HG03103 (cell line): ENCODE data around the gene ZNF74.
"Not testable (repeated sequence)": the region's sequence is repeated elsewhere in the genome, so short reads cannot be mapped to it uniquely, and the experiment has no call there.

Source experiments
- ATAC-seq: cut with Tn5 transposase; IDR thresholded peaks from one replicate; pipeline ENCODE4 v1.9.1; 2021; ENCODE audit warnings: low read depth; ENCODE audit not compliant: unreplicated experiment

Gene ZNF74

DNA sequence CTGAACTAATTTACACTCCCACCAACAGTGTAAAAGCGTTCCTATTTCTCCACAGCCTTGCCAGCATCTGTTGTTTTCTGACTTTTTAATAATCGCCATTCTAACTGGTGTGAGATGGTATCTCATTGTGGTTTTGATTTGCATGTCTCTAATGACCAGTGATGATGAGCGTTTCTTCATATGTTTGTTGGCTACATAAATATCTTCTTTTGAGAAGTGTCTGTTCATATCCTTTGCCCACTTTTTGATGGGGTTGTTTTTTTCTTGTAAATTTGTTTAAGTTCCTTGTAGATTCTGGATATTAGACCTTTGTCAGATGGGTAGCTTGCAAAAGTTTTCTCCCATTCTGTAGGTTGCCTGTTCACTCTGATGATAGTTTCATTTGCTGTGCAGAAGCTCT is 21.7 kb downstream of the ZNF74 start:
- not testable (repeated sequence) for ATAC-seq

DNA sequence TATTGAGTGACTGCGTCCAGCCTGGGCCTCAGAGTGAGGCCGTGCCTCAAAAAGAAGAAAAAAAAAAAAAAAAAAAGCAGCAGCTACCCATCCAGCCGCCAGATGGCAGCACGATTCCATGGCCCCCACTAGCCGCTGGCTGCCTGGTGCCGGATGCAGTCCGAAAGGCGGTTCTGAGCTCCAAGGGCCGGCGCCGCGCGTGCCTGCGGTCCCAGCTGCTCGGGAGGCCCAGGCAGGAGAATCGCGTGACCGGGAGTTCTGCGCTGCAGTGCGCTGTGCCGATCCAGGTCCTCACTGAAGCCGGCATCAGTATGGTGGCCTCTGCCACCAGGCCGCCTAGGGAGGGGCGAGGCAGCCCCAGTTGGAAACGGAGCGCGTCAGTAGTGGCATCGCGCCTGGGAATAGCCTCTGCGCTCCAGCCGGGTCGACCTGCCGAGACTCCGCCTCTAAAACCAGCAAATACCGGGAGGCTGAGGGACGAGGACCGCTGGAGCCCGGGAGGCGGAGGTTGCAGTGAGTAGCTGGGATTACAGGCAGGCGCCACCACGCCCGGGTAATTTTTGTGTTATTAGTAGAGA is 24.3 kb downstream of the ZNF74 start:
- ATAC-seq: no peak

DNA sequence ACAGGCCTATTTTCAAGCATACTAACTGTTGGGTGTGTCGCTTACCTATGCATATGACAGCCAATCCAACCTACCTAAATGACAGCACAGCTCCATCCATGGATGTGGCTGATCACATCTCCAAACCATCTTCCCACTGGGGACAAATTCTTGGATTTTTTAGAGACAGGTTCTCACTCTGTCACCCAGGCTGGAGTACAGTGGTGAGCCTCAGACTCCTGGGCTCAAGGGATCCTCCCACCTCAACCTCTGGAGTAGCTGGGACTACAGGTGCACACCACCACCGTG is 25.7 kb downstream of the ZNF74 start:
- no peak for ATAC-seq

DNA sequence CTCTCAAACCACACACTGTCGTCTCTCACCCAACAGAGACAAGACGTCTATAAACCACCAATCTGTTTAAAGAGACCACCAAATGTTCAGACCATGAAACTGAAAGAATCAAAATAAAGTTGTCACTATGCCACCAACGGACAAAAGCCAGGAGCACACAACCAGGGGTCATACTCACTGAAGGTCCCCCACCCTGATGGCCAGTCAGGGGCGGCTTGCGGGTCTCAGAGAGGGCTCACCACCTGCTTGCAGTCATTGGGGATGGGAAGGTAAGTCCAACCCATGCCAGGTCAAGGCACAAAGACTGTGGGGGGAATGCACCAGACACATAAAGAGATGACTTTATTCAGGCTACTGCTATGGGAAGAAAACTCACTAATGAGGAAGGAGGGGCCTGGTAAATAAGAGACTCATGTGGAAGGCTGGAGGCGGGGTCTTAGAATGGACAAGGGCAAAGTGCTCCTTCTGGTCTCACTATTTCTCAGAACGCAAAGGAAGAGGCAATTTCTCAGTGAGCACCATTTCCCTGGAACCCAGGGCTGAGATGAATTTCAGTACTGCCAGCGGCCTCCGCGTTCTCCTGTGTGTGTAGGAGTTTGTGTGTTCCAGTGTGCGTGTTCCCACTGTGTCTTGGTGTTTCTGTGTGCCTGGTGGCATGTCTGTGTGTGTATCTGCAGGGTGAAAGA is 26.3 kb downstream of the ZNF74 start:
- ATAC-seq: no peak

DNA sequence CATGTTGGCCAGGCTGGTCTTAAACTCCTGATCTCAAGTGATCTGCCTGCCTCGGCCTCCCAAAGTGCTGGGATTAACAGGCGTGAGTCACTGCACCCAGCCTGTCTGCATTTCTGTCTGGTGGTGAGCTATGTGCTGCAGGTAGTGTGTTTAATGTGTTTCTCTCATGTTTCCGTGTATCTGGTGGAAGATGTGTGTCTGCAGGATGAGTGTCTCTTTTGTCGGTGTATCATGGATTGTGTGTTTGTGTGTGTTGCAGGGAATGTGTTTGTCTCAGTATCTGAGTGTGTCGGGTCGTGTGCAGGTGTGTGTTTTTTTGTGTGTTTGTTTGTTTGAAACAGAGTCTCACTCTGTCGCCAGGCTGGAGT is 27.5 kb downstream of the ZNF74 start:
- ATAC-seq: no peak

DNA sequence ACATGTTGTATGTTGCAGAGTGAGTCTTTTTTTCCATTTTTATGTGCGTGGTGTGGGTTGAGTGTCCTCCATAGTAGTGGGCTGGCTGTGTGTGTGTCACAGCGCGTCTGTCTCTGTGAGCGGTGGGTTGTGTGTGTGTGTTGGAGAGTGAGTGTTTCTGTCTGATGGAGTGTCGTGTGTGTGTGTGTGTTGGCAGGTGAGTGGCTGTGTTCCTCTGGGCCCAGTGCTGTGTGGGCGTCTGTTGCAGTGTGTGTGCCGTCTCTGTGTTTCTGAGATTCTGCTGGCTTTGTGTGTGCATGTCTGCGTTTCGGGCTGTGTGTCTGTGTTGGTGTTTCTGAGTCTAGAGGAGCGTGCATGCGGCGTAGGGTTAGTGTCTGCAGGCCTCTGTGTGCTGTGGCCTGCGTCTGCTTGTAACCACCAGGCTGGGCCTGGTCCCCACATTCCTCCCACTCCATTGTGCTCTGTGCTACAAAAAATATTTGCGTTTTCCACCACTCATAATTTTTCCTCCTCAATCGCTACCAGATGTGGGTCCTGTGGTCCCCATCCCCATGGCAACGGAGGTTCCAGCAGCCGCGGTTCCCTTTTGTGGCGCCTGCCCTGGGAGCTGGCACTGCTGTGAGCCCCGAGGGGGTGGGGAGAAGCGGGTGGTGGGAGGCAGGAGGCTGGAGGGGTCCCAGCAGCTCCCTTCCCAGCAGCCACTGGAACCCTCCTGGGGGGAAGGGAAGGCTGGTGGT is 28.5 kb downstream of the ZNF74 start:
- ATAC-seq: no peak

DNA sequence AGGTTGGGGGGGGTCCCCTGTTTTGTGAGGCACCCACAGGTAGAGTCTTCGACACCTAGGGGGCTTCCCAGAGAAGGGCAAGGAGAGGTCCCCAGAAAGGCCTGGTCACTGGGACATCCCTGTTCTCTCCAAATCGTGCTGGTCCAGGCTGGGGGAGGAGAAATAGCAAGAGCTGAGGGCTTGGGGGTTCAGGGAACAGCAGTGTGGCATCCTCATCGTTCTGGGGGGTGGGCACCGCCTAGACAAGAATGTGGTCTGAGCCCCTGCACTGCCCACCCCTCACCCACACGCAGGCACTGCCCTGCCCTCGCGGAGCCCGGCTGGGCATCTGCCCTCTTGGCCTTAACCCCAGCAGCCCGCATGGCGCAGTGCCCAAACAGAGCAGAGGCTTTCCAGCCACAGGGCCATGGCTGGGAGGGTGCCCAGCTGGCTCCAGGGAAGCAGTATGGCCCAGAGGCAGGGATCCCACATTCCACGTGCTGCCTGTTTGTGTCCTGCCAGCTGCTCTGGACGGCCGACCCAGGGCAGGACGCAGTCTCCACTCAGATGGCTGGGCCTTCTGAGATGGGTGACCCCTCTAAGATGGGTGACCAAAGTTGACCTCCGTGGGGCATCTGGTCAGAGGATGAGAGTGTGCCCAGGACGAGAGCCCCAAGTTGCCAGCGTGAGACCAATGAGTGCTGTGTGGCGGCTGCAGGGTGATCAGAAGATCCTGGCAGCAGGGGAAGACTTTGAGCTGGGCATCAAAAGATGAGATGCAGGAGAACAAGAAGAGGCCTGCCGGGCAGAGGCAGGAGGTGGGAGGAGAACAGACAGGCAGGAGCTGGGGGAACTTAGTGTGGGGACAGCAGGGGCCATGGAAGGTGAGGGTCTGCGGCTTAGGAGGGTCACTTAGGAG is 29.3 kb downstream of the ZNF74 start:
- ATAC-seq: no peak

DNA sequence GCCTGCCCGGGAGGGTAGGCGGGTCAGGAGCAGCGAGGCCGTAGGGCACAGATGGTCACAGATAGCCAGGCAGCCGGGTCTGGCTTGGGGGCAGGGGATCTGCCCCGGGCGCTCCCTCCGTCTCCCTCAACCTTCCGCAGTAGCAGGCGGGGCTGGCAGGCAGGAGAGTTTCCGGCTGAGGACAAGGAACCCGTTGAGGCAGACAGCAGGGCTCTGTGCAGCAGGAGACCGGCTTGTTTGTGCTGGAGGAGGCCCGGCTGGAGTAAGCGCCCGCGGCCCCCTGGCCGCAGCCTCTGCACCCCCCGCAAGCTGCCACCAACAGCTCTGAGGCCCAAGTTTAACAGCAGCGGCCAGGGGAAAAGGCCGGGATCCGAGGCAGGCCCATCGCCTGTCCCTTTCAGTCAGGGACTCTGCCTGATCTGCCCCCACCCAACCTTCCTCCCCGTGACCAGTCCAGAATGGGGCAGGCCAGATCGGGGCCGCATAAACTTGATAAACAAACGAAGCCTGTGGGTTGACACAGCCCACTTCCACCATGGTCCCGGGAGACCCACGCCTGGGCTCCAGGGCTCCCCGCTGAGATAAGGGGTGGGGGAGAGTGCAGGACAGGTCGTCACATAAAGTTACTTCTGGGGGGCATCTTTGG is 30.1 kb downstream of the ZNF74 start:
- ATAC-seq: no peak

DNA sequence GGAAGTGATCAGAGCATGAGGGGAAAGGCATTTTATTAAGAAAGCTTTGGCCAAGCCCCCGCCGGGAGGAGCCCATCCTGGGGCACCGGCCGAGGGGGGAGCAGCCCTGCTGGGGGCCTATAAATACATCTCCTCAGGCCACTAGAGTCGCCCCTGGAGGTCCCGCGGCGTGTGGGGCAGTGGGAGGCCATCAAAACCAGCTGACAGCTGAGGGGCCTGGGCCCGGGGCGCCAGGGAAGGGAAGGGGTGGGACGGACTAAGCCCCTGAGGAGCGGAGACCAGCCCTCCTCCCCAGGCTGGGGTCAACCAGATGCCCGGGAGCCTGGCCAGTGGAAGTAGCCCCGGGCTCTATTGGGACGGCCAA is 30.6 kb downstream of the ZNF74 start:
- no peak for ATAC-seq

DNA sequence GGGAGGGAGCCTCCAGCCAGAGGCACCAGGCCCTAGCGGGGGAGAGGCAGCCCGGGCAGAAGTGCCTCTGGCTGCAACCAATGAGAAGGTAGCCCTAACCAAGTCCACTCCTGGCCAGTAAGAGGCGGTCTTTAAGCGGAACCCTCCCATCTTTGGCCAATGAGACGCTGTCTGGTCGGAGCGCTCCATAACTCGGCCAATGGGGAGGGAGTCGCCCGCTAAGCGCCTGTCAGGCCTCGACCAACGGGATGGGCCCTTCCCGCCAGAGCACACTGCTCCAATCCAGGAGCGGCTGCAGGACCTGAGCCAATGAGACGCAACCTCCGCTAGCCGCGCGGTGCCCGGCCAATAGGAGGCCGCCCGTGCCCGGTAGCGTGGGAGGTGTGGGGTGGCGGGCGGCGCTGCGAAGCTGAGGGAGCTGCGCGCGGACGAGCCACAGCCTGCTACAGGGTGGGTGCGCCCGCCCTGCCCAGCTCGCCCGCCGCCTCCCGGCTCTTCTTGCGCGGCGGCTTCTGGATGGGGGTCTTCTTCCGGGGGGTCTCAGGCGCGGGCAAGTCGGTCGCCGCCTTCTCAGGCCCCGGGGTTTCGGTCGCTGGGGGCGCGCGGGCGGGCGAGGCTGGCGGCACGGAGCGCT is 31.1 kb downstream of the ZNF74 start:
- ATAC-seq: no peak

DNA sequence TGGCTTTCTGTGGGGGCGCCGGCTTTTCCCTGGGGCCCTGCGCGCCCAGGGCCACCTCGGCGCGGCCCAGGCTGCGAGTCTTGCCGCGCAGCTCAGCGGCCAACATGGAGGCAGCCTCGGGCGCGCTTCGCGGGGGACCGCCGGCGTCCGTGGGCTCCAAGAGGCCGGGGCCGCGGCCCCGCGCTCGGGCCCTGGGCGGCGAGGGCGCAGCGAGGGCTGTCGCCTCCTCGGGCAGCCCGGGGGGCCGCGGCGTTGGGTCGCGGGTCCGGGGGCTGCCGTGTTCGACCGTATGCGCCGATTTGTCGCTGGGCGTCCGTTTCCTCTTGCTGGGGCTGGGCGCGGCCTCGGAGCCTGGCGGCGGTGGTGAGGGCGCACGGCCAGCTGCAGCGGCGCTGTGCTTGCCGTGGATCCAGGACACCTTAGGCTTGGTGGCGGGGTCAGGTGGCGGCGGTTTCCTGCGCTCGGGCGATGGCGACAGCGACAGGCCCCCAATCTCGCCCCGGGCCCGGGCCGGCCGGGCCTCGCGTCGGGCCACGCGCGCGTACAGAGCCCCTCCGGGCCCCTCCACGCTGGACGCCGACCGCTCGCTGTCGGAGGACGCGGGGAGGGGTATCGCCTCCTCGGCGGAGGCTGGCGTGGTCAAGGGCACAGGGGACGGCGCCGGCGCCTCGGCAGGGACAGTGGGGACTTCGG is 31.8 kb downstream of the ZNF74 start:
- ATAC-seq: no peak

DNA sequence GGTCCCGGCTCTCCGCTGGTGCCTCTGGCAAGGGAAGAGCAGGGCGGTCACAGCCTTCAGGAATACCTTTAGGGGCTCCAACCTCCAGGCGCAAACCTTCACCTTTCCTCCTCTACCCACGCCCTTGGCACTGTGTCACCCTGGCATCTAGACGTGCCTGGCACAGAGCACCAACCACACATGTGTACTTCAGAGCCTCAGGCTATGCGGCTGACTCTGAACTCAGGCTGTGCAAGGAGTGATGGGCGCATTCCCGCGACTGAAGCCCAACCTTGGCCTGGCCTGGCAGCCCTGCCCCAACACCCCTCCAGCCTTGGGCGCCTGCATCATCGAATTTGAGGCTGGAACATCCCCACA is 32.3 kb downstream of the ZNF74 start:
- no peak for ATAC-seq

DNA sequence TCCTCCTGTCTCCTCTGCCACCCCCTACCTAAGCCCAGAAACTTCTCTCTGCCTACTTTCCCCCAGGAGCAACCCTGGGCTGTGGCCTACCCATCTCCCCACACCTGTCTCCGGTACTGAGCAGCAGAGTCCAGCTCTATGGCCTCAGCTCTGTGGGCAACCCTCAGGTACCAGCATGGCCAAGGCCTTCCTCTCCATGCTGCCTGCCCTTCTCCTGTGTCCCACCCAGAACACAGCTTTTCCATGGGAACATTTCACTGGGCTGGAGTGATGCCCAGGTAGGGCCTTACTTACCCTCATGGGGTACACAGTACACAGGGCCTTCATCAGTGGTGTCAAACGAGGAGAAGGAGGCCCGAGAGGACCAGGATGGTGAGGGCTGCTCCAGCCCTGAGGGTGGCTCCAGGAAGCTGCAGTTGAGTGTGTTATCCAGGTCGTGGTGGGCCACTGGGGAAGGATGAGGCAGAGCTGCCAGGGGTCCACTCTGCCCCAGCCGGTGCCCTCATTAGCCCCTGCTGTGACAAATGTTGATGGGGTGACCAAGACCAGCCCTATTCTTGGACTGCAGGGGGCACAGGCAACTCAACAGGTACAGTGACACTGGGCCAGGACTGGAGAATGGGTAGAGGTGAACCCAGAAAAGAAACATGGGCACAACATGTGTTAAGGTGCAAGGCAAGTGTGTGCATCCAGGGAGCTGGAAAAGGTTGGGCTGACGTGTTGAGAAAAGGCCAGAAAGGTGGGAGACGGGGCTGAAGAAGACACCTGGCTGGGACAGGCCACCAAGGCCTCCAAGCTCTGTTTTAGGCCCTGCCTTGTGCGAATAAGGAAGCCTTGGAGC is 33.4 kb downstream of the ZNF74 start:
- ATAC-seq: no peak

DNA sequence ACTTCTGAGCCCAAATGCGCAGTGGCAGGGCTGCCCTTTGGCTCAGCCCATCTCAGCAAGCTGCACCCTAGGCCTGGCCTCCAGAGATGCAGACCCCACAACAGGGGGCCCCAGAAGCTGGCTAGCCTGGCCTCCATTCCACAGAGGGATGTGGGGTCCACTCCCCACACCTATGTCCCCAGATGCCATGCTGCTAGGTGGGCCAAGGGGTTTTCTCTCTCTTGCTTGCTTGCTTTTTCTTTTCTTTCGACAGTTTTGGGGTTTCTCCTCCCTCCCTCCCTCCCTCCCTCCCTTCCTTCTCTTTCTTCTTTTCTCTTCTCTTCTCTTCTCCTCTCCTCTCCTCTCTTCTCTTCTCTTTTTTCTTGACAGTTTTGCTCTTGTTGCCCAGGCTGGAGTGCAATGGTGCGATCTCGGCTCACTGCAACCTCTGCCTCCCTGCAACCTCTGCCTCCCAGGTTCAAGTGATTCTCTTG is 34.0 kb downstream of the ZNF74 start:
- ATAC-seq: no peak

DNA sequence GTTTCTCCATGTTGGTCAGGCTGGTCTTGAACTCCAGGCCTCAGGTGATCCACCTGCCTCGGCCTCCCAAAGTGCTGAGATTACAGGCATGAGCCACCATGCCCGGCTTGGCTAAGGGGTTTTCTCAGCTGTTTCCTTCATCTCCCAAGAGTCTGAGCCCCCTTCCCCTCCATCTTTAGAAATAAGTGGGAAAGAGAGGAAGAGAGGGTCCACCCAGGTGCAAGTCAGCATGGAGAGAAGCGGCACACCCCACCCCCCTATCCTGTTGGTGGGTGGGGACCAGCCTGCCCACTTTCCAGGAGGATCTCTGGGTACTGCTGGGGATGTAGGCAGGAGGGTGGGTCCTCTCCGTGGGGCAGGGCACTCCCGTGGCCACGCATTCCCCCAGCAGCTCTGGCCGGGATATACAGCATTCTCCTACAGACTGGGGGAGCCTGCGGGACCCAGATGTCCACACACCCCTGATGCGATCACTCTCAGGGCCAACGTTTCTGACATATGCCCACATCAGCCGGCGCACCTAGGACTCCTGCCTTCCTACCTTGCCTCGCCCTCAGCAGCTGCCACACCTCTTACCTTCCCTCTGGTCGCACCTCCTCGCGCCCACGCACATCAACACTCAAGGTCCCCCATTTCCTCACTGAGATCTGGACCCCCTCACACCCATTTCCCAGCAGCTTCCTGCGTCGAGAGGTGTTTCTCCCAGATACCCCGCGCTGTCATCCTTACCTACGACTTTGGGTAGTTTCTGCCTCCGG is 34.7 kb downstream of the ZNF74 start:
- no peak for ATAC-seq

DNA sequence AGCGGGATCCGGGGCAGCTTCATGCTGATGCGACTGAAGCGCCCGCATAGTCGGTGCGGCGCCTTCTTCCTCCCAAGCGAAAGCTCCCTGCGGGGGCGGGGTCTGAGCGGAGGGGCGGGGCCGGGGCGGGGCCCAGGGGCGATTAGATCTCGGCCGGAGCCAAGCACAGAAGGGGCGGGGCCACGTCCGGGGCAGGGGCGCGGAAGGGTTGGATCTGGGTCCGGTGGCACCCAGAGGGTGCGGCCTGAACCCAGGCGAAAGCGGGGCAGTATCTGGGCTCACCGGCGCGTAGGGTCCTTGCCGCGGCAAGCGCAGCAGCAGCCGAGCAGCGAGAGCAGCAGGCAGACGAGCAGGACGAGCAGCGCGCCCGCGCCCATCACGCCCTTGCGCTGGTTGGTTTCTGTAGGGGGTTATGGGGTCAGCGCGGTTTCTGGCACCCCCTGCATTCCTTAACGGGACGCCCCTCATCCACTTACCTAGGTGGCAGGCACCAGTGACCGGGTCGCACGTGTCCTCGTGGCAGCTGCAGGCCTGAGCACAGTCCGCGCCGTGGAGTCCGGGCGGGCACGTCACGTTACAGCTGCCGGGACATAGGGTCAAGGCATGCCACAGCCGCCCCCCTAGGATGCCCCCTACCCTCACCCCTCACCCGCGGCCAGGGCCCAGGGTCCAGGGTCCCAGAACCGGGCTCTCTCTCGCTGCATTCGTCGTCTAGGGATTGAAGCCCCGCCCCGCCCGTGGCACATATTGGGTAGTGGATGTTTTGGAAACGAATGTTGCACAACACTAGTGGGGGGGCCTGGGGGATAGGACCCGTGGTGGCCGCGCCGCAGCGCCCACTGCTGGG is 35.5 kb downstream of the ZNF74 start:
- no peak for ATAC-seq

DNA sequence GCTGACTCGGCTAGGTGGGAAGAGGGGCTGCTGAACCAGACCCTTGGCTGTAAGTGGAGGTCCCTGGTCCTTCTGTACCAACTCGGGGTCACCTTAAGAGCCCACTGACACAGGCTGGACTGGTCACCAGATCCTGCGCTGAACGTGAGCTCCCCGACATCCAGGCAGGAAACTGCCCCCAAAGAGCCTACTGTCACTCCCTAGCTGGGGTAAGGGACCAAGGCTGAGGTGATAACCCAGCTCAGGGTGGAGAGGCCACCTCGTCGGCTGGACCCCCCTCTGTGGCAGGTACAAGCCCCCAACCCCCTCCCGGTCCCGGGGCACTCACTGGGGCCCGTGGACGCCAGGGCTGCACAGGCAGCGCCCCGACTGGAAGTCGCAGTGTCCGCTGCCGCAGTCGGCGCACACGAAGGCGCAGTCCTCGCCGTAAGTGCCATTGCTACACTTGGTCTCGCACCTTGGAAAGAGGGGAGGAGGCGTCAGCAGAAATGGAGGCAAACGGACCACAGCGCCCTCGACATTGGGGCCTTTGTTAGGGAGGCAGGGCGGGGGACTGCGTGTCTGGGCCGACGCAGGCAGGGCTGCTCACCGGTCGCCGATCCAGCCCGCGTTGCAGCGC is 36.3 kb downstream of the ZNF74 start:
- ATAC-seq: no peak
